Right ventricle myocardium inferior (tissue), 1 donor: ENCODE measurements around the gene DPP4. TPM values are rescaled to one million over a fixed set of nuclear protein-coding genes. Genes with fewer than 3 reads are reported as not detected.

Experiments used
- ATAC-seq: fragments of 200-7000 bp; cut with Tn5 transposase; one replicate; pipeline ENCODE4 v1.9.1; 2020; ENCODE audit warnings: mild to moderate bottlenecking, moderate library complexity
- DNase-seq: peaks from one replicate; pipeline ENCODE4 v3.0.0; 2021; ENCODE audit errors: missing footprints
- intact Hi-C: fragments of 100-400 bp; cut with DNase I; formaldehyde crosslinking; loops from one replicate; pipeline ENCODE4 v1.11.0; 2022
- long read RNA-seq: library from polyadenylated mRNA; unstranded; transcript quantifications from one replicate; pipeline ENCODE4 v2.0.0, GENCODE V29; 2021
- total RNA-seq: library from RNA; stranded (reverse); fragmentation: NEBNext Ultra II Directional; extraction: Animal tissue kit (Norgen Biotek cat#: 25700); gene quantifications from one replicate; pipeline ENCODE4 v1.2.1, GENCODE V29; 2021
- donor health status: DM: no; HTN: yes; CAD: no; lungs with severe emphysema.

Gene DPP4
- total RNA-seq = 5.4 TPM
- long read RNA-seq, partial matches to known transcripts = 0 of 2 reads
- long read RNA-seq, other reads (novel, unspliced or antisense) = 1 of 2 reads

GRCh38 chr2:162073888-162074631 lies at the start of gene DPP4:
TSS of gene DPP4 (minus strand) at chr2:162074215. CDS start at chr2:162073981, 234 bp downstream.
- intact Hi-C loops = loop anchor here (2.0 to 5.0 kb wide), 4 partner anchors 17 to 62 kb away; no protein-coding TSS in a partner anchor
- DNase-seq (no peak), ATAC-seq (peak; percentile 63)

DNA sequence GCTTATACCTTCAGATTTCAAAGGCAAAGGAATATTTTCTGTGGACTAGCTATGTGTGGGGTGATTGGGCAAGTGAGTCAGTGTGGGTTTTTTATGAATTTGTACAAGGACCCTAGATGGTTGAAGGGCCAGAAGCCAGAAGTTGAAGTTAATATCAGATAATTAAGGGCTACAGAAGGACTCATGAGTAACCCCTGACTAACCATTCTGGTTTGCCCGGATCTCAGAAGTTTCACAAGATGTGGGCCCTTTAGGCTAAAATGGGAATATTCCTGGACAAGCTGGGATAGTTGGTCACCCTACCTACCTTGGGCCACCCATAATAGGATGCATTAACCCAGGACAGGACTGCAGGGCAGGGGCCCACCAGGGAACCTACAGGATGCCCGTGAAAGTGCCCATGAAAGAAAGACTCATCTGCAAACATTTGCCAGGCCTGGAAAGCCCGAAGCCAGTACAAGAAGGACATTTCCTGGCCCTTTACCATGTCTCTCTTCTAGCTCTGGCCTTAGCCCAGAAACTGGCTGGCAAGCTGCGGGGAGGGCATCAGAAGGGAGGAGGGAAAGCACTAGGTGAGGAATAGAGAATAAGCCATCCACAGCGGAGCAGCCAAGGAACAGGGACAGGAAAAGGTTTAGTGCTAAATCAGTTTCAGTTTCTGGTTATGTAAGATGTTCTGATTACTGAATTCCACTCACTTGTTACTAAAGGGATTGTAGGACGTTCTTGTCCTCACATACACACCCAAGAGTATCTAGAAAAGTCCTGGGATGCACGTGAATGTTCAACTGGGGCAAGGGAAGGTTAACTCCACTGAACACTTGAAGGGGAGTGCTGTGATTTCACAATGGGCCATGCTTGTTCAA lies 44.4 kb upstream of the DPP4 start:
- intact Hi-C loops = loop anchor here (2.0 kb wide), 1 partner anchor 44 kb away; the partner anchor contains the start of gene DPP4
- ATAC-seq = peak; percentile 69
- no peak for DNase-seq

DNA sequence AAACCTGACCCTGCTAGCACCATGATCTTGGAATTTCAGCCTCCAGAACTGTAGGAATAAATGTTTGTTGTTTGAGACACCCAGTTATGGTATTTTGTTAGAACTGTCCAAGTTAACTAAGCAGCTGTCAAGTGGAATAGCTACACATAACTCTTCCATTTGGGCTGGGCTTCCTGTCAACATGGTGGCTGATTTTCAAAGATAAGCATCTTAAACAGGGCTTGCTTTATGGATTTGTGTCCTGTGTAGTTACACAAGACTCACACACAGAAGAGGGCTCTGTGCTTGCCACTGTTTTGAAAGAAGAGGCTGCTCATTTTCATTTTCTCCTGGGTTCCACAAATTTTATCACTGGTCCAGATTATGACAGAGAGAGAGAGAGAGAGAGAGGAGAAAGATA lies 42.3 kb upstream of the DPP4 start:
- ATAC-seq = no peak
- no peak for DNase-seq
- intact Hi-C loops = no loop called here

DNA sequence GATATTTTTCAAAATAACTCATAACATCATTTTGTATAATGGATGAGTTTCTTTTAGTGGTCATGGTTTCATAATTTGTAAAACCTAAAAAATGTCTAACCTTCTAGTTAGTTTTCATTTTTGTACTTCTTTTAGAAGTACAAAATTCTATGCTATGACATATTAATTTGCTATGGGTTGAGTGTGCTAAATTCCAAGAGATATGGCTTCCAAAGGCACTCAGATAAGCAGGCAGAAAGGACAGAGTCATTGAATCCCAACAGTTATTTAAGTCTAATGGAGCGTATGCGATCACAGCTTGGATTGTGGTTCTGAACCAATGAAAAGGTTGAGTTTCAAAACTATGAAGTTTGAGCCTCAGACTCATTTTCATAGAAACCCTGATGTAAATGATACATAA lies 41.1 kb upstream of the DPP4 start:
- no peak for ATAC-seq
- intact Hi-C loops = no loop called here
- no peak for DNase-seq

- intact Hi-C loops = no loop called here
- ATAC-seq (no peak), DNase-seq (no peak)
Observed at GRCh38 chr2:162114271-162114670, 40.3 kb upstream of the DPP4 start.

GRCh38 chr2:162113776-162114168 lies 39.8 kb upstream of the DPP4 start:
- DNase-seq (no peak), ATAC-seq (peak; percentile 97)
- intact Hi-C loops = no loop called here

DNA sequence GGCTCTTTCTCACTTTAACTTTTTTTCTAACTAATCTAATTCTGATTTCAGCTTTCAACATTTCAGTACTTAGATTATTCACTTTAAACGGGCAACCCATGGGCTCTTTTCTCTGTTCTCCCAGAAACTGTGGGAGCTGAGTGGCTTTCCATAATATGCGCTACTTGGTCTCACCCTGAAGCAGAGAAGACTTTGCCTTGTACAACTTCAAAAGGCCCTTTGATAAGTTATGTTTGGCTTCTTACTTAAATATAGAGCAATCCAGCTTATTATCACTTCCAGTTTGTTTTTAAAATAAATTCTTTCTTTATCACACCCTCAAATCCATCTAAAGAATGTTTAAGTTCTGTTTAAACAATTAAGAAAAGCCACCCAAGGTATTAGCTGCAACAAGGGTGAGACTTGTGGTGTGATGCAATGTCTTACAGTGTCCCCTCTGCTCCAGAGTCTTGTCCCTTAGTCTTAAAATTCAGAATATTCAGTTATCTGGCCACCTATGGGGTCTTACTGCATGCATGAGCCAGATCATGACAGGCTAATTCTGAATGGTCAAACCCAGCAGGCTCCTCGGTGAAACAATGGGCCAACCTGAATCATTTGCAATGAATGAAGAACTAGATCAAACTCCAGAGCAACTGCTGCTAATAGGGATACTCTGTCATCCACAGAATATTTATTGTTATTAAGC lies 39.2 kb upstream of the DPP4 start:
- intact Hi-C loops = no loop called here
- DNase-seq = no peak
- no peak for ATAC-seq

GRCh38 chr2:162111958-162112850 lies 38.2 kb upstream of the DPP4 start:
- no peak for ATAC-seq
- DNase-seq = no peak
- intact Hi-C loops = no loop called here

DNA sequence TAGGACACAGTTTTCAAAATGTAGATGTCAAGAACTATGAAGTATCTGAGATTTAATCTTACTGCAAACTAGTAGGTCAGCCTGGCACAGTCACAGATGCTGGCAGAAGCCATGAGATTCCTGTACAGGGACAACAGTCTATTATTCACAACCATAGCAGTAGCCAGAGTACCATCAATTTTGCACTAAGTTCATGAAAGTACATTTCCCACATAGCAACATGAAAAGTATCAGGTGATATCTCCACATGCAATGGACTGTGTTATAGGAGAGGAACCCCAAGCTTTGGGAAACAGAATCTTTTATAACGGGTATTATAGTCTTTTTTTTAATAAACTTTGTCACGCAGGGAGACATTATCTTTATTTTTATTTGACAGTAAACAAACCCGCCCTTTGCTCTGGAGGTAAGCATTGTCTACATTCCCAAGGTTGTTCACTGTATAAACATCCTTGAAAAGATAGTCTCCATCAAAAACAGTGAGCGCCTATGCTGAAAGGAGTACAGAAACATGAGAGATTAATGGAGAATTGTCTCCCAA lies 33.4 kb upstream of the DPP4 start:
- DNase-seq = no peak
- intact Hi-C loops = no loop called here
- no peak for ATAC-seq

GRCh38 chr2:162106746-162107145 lies 32.7 kb upstream of the DPP4 start:
- no peak for DNase-seq
- intact Hi-C loops = no loop called here
- peak; percentile 30 for ATAC-seq

- ATAC-seq (peak; percentile 30), DNase-seq (no peak)
- intact Hi-C loops = no loop called here
Observed at GRCh38 chr2:162106146-162106551, 32.1 kb upstream of the DPP4 start.

GRCh38 chr2:162103443-162104009 lies 29.5 kb upstream of the DPP4 start:
- intact Hi-C loops = no loop called here
- ATAC-seq (no peak), DNase-seq (no peak)

DNA sequence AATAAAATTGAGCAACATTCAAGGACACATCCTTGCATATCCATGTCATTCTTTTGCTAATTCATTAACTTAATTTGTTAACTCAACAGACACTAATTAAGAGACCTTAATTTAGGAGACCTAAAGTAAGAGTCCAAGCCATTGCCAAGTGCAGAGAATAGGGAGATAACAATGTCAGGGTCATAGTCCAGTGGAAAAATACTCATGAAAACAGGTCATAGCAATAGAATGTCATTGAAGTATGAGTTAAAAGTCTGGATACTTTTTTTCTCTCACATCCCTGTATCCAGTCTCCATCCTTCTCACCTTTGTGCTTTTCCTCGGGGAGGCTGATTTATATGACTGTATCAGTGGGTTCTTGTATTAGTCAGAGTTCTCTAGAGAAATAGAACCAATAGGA lies 26.6 kb upstream of the DPP4 start:
- intact Hi-C loops = no loop called here
- no peak for DNase-seq
- ATAC-seq = no peak

- DNase-seq = no peak
- intact Hi-C loops = no loop called here
- no peak for ATAC-seq
Observed at GRCh38 chr2:162099836-162100235, 25.8 kb upstream of the DPP4 start.

DNA sequence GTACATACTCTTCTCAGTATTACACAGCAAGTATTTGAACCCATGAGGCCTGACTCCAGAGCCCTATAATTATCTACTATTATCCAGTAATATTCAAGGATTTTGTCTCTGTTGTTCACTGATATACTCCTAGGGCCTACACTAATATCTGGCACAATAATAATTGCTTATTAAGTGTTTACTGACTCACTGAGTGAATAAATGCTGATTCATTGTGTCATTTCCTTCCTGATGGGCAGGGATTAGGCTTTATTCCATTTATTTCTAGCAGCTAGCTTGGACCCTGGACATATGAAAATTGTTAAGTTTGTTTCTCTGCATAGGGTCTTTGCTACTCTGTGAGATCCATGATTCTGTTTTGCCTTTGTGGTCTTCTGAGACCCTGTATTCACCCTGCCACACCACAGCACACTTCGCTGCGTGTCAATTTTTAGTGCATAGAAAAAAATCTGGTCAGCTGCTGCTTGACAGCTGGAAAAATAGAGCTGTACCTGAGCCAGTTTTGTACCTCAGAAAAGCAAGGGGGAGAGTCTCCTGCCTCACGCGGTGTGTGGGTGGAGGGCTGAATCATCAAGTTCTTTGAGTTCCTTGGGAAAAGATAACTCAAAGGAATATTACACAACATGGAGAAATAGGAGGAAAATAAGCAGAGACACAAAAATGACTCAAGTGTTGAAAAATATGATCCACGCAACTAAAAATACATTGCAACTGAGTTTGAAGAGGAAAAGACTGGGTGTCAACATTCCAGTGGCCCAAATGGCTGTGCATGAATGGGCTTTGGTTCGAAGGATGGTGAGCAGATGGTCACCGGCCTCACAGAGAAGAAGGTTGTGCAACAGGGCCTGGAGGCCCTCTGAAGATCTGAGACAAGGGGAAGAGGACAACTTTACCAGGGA lies 18.9 kb upstream of the DPP4 start:
- DNase-seq = no peak
- ATAC-seq = peak; percentile 90
- intact Hi-C loops = no loop called here

- intact Hi-C loops = no loop called here
- DNase-seq (no peak), ATAC-seq (no peak)
Observed at GRCh38 chr2:162092008-162092390, 18.0 kb upstream of the DPP4 start.
